Measurements from ENCODE around the gene ZNF398. TPM values are rescaled to one million over a fixed set of nuclear protein-coding genes. Genes with fewer than 3 reads are reported as not detected.

Gene ZNF398
- total RNA-seq, 8 experiments from 2014 or later, result 5.4 to 14.5 (median 10.8) TPM

DNA sequence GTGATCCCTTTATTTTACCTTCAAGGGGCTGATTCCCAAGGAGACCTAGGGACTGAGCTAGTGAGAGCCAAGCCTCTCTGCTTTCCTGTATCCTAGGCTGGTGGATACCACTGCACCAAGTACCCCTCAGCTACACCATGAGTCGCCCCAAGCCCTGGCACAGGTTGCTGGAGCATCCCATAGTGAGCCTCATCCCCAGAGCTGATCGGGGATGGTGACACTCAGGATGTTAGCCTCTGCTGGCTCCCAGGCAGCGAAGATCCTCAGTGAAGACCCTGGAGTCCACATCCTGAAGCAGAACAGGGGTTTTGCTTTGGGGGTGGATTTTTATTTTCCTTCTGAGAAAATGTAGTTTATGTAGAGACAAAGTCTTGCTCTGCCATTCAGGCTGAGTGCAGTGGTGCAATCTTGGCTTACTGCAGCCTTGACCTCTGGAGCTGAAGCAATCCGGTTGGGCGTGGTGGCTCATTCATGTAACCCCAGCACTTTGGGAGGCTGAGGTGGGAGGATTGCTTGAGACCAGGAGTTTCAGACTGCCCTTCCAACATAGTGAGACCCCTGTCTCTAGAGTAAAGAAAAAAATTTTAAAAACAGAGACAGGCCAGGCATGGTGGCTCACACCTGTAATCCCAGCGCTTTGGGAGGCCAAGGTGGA, 79.7 kb downstream of the ZNF398 start:
- WGBS, 10 experiments, result 42 to 100% (median 80%) methylated on average over 1 to 3 of the region's 6 CpGs; no CpG with 5 or more reads in 6 of the 10 experiments
- H3K27ac ChIP-seq, result no peak overlapping the region
- in situ Hi-C loops (cut with MboI; ENCODE audit: low pct_unique_long_range_greater_than_20kb in 2 of 9, low sequenced_read_pairs in 9 of 9, unreplicated experiment in 9 of 9), result no loop called here
- no peaks in the 10 kb centered on the region for H3K4me1 ChIP-seq (replicated peaks in 1 of 2)
- no peak for ATAC-seq (replicated peaks in 6 of 8)
- no peak overlapping the region for H3K4me3 ChIP-seq

DNA sequence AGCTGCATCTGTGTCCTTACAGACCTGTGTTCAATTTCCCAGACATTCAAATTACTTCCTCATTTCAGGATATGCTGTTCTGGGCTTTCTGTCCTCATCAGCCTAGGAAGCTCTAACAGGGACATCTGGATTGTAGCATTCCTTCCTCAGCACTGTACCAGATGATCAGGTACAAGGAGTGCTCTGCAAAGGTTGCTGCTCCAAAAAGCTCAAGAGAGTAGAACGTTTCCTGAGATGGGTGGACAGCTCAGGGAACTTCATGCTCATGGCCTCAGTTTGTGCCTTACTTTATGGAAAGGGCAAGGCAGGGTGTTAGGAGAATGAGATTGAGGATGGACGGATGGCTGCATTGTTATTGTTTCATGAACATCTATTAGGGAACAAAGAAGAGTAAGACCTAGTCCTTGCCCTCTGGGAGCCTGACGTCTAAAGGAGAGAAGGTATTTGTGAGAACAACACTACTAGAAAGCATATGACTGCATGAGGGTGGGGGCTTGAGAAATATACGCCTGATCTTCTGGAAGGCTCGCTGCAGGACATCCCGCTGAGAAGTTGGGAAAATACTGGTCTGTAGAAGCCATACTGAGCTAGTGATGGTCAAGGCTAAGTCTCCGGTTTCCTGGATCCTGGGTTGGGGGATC, 81.7 kb downstream of the ZNF398 start:
- 0 to 93% (median 31%) methylated on average over 1 to 7 of the region's 7 CpGs; no CpG with 5 or more reads in 3 of the 10 experiments for WGBS, 10 experiments
- H3K4me1 ChIP-seq (replicated peaks in 1 of 2), result no peaks in the 10 kb centered on the region

DNA sequence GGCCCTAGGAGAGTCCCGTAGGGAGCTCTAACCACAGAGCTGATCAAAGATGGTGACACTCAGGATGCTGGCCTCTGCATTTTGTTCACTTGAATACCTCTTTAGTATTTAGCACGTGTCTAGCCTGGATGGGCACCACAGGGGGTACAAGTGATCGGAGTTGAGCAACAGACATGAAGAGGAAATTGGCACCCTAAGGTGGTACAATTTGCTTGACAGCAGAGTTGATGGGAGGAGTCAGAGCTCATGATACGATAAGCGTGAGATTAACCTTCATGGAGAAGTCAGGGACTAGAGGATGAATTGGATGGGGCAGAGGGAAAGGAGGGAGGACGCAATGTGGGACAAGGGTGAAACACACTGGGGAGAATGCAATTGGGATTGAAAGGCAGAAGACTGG, 82.3 kb downstream of the ZNF398 start:
- Histone ChIP-seq H3K27ac (no peak overlapping the region), H3K4me1 (replicated peaks in 1 of 2) (no peaks in the 10 kb centered on the region), H3K4me3 (no peak overlapping the region)
- in situ Hi-C loops (cut with MboI; ENCODE audit: low pct_unique_long_range_greater_than_20kb in 2 of 9, low sequenced_read_pairs in 9 of 9, unreplicated experiment in 9 of 9), result no loop called here
- 55 to 100% (median 70%) methylated on average over 2 to 6 of the region's 6 CpGs; no CpG with 5 or more reads in 3 of the 10 experiments for WGBS, 10 experiments
- peak in 1 of 8 experiments; percentile 7 for ATAC-seq (replicated peaks in 6 of 8)

More for the DNA sequence above, 81.7 kb downstream of the ZNF398 start:
- H3K27ac ChIP-seq, result no peak overlapping the region
- in situ Hi-C loops (cut with MboI; ENCODE audit: low pct_unique_long_range_greater_than_20kb in 2 of 9, low sequenced_read_pairs in 9 of 9, unreplicated experiment in 9 of 9), result no loop called here
- ATAC-seq (replicated peaks in 6 of 8), result peak in 3 of 8 experiments; percentile 9 to 24 (median 20)
- H3K4me3 ChIP-seq, result no peak overlapping the region

DNA sequence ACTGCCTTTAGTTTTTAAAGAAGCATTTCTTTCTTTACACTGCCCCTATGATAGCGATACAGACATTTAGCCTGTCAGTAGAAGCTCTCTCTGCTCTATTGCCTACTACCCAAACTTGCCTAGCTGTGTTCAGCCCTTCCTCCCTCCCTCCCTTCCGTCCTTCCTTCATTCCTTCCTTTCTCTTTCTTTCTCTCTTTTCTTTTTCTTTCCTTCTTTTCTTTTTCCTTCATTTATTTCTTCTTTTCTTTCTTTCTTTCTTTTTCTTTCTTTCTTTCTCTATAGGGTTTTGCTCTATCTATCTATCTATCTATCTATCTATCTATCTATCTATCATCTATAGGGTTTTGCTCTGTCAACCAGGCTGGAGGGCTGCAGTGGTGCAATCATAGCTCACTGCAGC, 85.1 kb downstream of the ZNF398 start:
- in situ Hi-C loops (cut with MboI; ENCODE audit: low pct_unique_long_range_greater_than_20kb in 2 of 9, low sequenced_read_pairs in 9 of 9, unreplicated experiment in 9 of 9), result no loop called here
- Histone ChIP-seq H3K27ac (no peak overlapping the region), H3K4me1 (replicated peaks in 1 of 2) (no peaks in the 10 kb centered on the region), H3K4me3 (no peak overlapping the region)
- ATAC-seq (replicated peaks in 6 of 8), result no peak
- WGBS, 10 experiments, result 56 to 100% (median 84%) methylated on average over 1 to 2 of the region's 2 CpGs; no CpG with 5 or more reads in 3 of the 10 experiments

Other genes starting within 250 kb of the ZNF398 start
- gene PDIA4, start 118.9 kb upstream of the ZNF398 start, total RNA-seq, result 100 to 1,000 TPM in 5 of 8 experiments, 10 to 100 TPM in 3; 78.7 to 201 (median 109) TPM
- gene ZNF786, start 56.7 kb upstream of the ZNF398 start, total RNA-seq, result 10 to 100 TPM in 1 of 8 experiments, 1 to 10 TPM in 7; 2.5 to 15.6 (median 7.1) TPM
- 1 to 10 TPM; 2.5 to 5.1 (median 3.2) TPM for gene ZNF425, start 21.1 kb upstream of the ZNF398 start, total RNA-seq
- gene ZNF282, start 48.1 kb downstream of the ZNF398 start, total RNA-seq, result 10 to 100 TPM; 15.1 to 56.2 (median 24.2) TPM
- 10 to 100 TPM in 1 of 8 experiments, 1 to 10 TPM in 7; 3.9 to 10.2 (median 6.5) TPM for gene ZNF212, start 92.2 kb downstream of the ZNF398 start, total RNA-seq
- gene ZNF783, start 114.7 kb downstream of the ZNF398 start, total RNA-seq, result 10 to 100 TPM in 6 of 8 experiments, 1 to 10 TPM in 2; 9.1 to 24.0 (median 13.5) TPM

All from motor neuron (in vitro differentiated cells).